Activated CD8-positive, alpha-beta memory T cell treated with anti-CD3 and anti-CD28 coated beads for 36 hours (primary cell): ENCODE measurements around the gene TTC24. TPM values are rescaled to one million over a fixed set of nuclear protein-coding genes. Genes with fewer than 3 reads are reported as not detected.
"Not testable (repeated sequence)": the region's sequence is repeated elsewhere in the genome, so short reads cannot be mapped to it uniquely, and the experiment has no call there.

Source experiments
- CTCF ChIA-PET: fragments of 350-600 bp; sonication (Branson Sonifier 250); formaldehyde crosslinking; loops from one replicate; lab custom pipeline; 2021; ENCODE audit warnings: antibody characterized with exemption; lab: Charles Lee
- POLR2A ChIA-PET: fragments of 350-600 bp; sonication (Branson Sonifier 250); formaldehyde crosslinking; loops from one replicate; lab custom pipeline; 2021; ENCODE audit warnings: antibody characterized with exemption; lab: Charles Lee
- total RNA-seq, 2 experiments: library from RNA; stranded (reverse); gene quantifications; one replicate each; pipeline ENCODE4 v1.2.3, GENCODE V29; 2021

The TTC24 gene
- total RNA-seq, 2 experiments from 2014 or later = 9.3 to 10.7 TPM

DNA sequence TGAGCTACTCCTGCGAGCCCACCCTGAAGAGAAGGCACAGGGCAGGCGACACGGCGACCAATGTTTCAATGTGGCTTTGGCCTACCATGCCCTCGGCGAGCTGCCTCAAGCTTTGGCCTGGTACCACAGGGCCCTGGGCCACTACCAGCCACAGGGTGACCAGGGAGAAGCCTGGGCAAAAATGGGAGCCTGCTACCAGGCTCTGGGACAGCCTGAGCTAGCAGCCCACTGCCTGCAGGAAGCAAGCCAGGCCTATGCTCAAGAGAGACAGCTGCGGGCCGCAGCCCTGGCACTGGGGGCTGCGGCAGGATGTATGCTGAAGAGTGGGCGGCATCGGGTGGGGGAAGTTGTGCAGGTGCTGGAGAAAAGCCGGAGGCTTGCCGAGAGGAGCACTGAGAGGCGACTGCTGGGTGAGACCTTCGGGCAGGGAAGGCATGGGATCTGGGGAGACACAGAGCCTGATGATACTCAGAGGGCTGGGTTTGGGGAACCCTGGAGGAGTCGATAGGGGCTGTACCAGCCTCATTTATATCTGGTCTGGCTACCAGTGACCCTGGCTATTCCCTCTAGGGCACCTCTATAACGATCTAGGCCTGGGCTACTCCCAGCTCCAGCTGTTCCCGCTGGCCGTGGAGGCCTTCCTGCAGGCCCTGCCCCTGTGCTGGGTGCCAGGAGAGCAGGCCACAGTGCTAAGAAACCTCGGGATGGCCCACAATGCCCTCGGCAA is 2.3 kb downstream of the TTC24 start:
- POLR2A ChIA-PET = interaction anchor here (0.6 to 2.1 kb wide), 3 partner anchors 10 to 53 kb away, joined by 3 to 15 read pairs (median 4); partner anchors contain the start of gene NAXE
- CTCF ChIA-PET = interaction anchor here (0.8 to 2.3 kb wide), 16 partner anchors 11 to 195 kb away, joined by 3 to 18 read pairs (median 4); partner anchors contain the start of gene NAXE

GRCh38 chr1:156582388-156583017 is 3.0 kb downstream of the TTC24 start:
- POLR2A ChIA-PET = interaction anchor here (0.6 to 2.1 kb wide), 4 partner anchors 9 to 220 kb away, joined by 3 to 15 read pairs (median 4); partner anchors contain the start of gene NAXE
- CTCF ChIA-PET = interaction anchor here (0.8 to 2.3 kb wide), 14 partner anchors 10 to 195 kb away, joined by 3 to 18 read pairs (median 4); partner anchors contain the start of gene NAXE

DNA sequence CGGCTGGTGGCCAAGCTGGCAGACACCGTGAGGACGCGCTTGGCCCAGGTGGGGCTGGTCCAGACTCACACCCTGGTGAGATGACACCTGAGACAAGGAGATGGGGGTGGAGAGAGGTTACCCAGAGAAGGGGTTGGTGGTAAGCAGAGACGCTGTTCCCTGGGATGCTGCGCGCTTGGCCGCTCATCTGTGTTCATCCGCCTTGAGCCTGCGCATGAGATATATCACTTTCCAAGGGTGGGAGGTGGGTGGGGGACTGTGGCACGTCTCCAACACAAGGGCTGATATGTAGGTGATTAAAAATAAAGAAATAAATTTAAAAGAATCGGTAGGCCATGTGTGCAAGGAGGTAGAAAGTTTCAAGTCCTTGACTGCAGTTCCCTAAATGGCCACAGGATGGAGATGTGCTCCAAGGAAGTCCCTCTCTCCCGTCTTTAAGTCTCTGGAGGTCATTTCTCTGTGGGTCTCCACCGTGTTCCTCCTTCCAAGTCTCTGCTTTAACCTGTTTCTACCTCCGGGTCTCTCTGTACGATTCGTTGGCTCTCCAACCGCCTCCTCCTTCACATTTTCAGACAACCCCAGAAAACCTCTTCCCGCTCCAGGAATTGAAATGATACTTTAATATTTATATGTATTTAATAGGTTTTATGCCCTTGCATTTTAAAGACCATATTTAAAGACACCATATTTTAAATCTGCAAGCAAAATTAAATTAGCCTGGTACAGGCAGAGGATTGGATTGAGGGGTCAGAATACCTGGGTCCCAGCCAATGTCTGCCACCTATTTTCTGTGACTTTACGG is 4.5 kb downstream of the TTC24 start:
- CTCF ChIA-PET = interaction anchor here (1.7 kb wide), 1 partner anchor 28 kb away, joined by 4 read pairs; no protein-coding TSS in a partner anchor
- POLR2A ChIA-PET = no interaction called here

DNA sequence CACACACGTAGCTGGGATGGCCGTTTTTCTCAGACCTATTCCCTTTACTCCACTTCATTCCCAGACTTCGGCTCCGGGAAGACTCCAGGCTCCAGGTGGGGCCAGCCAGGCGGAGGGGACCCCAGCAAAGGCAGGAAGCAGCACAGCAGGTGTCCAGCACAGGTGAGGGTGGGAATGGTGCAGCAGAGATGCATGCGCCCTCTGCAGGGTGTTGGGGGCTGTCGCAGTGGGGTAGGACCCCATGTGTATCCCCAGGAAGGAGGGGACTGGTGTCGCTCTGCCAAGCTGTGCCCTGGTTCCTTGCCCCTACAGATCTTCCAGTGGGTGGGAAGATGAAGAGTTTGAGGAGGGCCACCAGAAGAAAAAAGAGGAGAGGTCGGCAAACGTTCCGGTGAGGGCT is 5.3 kb downstream of the TTC24 start:
- ChIA-PET CTCF (interaction anchor here (1.7 to 2.9 kb wide), 2 partner anchors 24 to 27 kb away, joined by 4 to 16 read pairs; no protein-coding TSS in a partner anchor), POLR2A (no interaction called here)

GRCh38 chr1:156586323-156586722 is 6.8 kb downstream of the TTC24 start:
- POLR2A ChIA-PET = no interaction called here
- CTCF ChIA-PET = interaction anchor here (0.8 to 2.9 kb wide), 8 partner anchors 13 to 201 kb away, joined by 3 to 16 read pairs (median 3); partner anchors contain the start of gene MEF2D

DNA sequence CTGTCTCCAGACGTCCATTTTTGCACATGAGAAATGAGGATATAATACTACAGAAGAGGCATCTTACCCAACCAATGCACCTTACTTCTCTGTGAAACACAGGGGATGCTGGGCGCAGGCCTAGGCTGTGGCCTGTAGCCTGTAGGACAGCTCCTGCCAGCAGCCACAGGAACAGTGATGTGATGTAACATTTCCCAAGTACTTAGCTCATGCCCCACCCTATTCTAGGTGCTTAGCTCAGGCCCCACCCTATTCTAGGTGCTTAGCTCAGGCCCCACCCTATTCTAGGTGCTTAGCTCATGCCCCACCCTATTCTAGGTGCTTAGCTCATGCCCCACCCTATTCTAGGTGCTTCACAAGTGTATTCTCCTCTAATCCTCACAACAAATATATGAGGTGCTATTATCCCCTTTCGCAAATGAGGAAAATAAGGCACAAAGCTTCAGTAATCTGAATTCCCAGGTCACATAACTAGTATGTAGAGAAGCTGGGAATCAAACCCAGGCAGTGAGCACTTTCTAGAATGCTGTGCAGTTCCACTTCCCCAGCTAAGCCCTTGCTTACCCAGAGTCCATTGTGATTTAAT is 7.5 kb downstream of the TTC24 start:
- POLR2A ChIA-PET = no interaction called here
- CTCF ChIA-PET = interaction anchor here (0.9 to 2.9 kb wide), 6 partner anchors 12 to 201 kb away, joined by 3 to 16 read pairs (median 4); no protein-coding TSS in a partner anchor

DNA sequence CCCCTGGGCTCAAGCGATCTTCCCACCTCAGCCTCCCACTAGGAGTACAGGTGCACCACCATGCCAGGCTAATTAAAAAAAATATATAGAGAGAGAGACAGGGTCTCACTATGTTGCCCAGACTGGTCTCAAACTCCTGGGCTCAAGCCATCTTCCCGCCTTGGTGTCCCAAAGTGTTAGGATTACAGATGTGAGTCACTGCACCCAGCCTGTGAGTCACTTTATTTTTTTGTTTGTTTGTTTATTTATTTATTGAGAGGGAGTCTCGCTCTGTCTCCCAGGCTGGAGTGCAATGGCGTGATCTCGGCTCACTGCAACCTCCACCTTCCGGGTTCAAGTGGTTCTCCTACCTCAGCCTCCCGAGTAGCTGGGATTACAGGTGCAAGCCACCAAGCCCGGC is 8.4 kb downstream of the TTC24 start:
- CTCF ChIA-PET = interaction anchor here (0.8 to 1.0 kb wide), 3 partner anchors 21 to 63 kb away, joined by 3 read pairs; no protein-coding TSS in a partner anchor

DNA sequence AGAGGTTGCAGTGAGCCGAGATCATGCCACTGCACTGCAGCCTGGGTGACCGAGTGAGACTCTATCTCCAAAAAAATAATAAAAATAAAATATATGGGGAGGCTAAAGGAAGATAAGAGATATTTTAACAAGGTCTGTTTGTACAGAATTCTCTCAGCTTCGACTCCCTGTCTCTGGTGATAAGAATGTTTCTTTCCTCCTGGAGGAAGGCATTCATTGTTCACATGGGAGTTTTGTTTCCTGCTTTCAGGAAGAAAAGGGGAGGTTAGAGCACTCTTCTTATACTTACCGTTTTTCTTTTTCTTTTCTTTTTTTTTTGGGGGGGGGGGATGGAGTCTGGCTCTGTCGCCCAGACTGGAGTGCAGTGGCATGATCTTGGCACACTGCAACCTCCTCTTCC is 10.0 kb downstream of the TTC24 start:
- POLR2A ChIA-PET = no interaction called here
- CTCF ChIA-PET = interaction anchor here (1.2 kb wide), 1 partner anchor 203 kb away, joined by 4 read pairs; no protein-coding TSS in a partner anchor

More for the DNA sequence above, 8.4 kb downstream of the TTC24 start:
- POLR2A ChIA-PET = not testable (repeated sequence)

DNA sequence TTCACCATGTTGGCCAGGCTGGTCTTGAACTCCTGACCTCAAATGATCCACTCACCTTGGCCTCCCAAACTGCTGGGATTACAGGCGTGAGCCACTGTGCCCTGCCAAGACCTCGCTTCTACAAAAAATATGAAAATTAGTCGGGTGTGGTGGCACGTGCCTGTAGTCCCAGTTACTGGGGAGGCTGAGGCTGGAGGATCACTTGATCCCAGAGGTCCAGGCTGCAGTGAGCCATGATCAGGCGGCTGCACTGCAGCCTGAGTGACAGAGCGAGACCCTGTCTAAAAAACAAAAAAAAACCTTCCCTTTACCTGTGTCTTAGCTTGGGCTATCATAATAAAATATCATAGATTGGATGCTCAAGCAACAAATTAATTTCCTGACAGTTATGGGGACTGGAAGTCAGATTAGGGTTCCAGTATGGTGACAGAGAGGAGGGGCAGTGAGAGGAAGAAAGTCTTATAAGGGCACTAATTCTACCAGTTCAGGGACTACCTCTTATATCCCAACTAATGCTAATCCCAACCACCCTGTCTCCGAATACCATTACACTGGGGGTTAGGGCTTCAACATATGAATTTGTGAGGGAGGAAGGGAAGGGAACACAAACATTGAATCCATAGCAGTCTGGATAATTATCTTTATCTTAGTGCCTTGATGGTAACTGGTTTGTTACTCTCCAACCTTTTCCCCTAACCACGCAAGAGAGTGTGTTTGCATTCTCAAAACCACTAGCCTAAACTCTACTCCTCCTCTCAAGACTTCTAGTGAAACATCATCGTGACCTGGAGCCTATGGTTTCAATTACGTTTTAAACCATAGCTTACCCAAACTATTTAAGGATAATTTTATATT is 11.0 kb downstream of the TTC24 start:
- POLR2A ChIA-PET = interaction anchor here (0.6 to 2.7 kb wide), 5 partner anchors 9 to 89 kb away, joined by 3 to 23 read pairs (median 3); partner anchors contain the start of gene GPATCH4

GRCh38 chr1:156591181-156591431 is 11.6 kb downstream of the TTC24 start:
- POLR2A ChIA-PET = interaction anchor here (0.6 to 2.7 kb wide), 5 partner anchors 9 to 90 kb away, joined by 3 to 23 read pairs (median 3); partner anchors contain the start of gene GPATCH4

More for the DNA sequence above, 11.0 kb downstream of the TTC24 start:
- CTCF ChIA-PET = interaction anchor here (0.9 to 4.8 kb wide), 9 partner anchors 8 to 205 kb away, joined by 3 to 18 read pairs (median 3); no protein-coding TSS in a partner anchor

DNA sequence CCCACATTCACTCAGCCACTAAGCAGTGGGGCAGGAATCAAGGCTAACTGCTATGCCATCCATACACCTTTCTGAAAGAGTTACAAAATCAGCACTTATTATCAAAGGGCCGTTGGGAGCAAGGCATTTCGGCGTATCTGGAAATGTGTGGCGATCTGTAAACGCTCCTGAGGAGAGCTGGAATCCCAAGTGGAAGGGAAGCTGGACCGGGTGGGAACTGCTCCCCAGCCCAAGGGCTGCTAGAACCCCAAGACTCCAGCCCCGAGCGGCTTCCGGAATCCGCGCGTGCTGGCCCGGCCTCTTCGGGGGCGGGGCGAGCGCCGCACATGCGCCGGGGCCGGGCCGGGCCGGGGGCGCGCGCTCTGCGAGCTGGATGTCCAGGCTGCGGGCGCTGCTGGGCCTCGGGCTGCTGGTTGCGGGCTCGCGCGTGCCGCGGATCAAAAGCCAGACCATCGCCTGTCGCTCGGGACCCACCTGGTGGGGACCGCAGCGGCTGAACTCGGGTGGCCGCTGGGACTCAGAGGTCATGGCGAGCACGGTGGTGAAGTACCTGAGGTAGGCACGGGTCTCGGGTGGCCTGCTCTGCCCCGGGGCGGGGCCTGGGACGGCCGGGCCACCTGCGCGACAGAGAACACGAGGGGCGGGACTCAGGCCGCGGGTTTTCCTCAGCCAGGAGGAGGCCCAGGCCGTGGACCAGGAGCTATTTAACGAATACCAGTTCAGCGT is 12.1 kb downstream of the TTC24 start, which contains the start of gene NAXE:
Gene NAXE (plus strand): TSS at position 345 of the 726 bp plus-strand sequence. CDS start 29 bp downstream, at position 374.
- POLR2A ChIA-PET = interaction anchor here (0.6 to 2.7 kb wide), 5 partner anchors 9 to 90 kb away, joined by 3 to 23 read pairs (median 8); partner anchors contain the start of genes GPATCH4 and MEF2D

More at GRCh38 chr1:156591181-156591431, 11.6 kb downstream of the TTC24 start:
- CTCF ChIA-PET = interaction anchor here (0.9 to 4.8 kb wide), 10 partner anchors 9 to 205 kb away, joined by 3 to 18 read pairs (median 3); no protein-coding TSS in a partner anchor

GRCh38 chr1:156592158-156592909 is 12.8 kb downstream of the TTC24 start:
- CTCF ChIA-PET = interaction anchor here (0.9 to 4.8 kb wide), 11 partner anchors 8 to 207 kb away, joined by 3 to 18 read pairs (median 4); partner anchors contain the start of gene GPATCH4
- POLR2A ChIA-PET = interaction anchor here (0.5 to 2.7 kb wide), 7 partner anchors 8 to 282 kb away, joined by 3 to 23 read pairs (median 4); partner anchors contain the start of genes GPATCH4 and MEF2D

More for the DNA sequence above, 12.1 kb downstream of the TTC24 start, which contains the start of gene NAXE:
- CTCF ChIA-PET = interaction anchor here (0.9 to 4.8 kb wide), 14 partner anchors 9 to 206 kb away, joined by 3 to 18 read pairs (median 3); partner anchors contain the start of gene GPATCH4

DNA sequence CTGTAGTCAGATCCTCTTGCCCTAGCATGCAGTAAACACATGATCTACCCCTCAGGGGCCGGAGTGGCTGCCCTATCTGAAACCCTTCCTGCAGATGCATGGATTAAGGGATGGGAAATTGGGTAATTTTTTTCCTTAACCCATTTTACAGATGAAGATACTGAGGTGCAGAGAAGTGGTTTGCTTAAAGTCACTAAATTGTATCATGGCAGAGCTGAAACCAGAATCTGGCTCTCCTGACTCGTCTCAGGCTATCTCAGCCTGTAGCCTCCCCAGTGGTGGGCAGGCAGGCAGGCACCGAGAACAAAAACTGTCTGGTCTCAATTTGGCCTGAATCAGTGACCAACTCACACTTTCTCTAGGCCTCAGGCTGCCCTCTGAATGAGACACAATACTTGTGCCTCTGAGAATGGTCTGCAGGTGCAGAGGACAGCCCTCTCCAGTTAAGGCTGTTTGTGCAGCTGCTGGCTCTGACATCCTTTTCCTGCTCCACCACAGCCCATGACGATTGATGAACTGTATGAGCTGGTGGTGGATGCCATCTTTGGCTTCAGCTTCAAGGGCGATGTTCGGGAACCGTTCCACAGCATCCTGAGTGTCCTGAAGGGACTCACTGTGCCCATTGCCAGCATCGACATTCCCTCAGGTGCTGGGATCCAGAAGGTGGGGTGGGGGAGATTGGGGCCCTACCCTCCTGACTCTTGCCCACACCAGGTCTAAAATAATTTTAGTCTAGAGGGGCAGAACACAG is 13.6 kb downstream of the TTC24 start:
- CTCF ChIA-PET = interaction anchor here (0.9 to 4.8 kb wide), 8 partner anchors 8 to 147 kb away, joined by 3 to 18 read pairs (median 4); partner anchors contain the start of gene GPATCH4
- POLR2A ChIA-PET = interaction anchor here (0.5 to 2.7 kb wide), 5 partner anchors 7 to 283 kb away, joined by 3 to 23 read pairs (median 10); partner anchors contain the start of genes GPATCH4 and MEF2D

- ChIA-PET POLR2A (interaction anchor here (0.6 kb wide), 1 partner anchor 109 kb away, joined by 10 read pairs; no protein-coding TSS in a partner anchor), CTCF (interaction anchor here (1.2 to 4.8 kb wide), 5 partner anchors 10 to 148 kb away, joined by 3 to 18 read pairs (median 5); no protein-coding TSS in a partner anchor)
Measured at GRCh38 chr1:156593661-156593989, 14.1 kb downstream of the TTC24 start.
